GM18858 (cell line): Measurements from ENCODE around the gene BBS9.
A peak's percentile ranks its signal among the peaks of the same experiment; 100 is the strongest.

Source experiments
- ATAC-seq: cut with Tn5 transposase; IDR thresholded peaks from one replicate; pipeline ENCODE4 v1.9.1; 2021; ENCODE audit not compliant: unreplicated experiment

Gene BBS9

GRCh38 chr7:33351709-33352108 lies 222.3 kb downstream of the BBS9 start:
- no peak for ATAC-seq

GRCh38 chr7:33354201-33354600 lies 224.8 kb downstream of the BBS9 start:
- no peak for ATAC-seq

DNA sequence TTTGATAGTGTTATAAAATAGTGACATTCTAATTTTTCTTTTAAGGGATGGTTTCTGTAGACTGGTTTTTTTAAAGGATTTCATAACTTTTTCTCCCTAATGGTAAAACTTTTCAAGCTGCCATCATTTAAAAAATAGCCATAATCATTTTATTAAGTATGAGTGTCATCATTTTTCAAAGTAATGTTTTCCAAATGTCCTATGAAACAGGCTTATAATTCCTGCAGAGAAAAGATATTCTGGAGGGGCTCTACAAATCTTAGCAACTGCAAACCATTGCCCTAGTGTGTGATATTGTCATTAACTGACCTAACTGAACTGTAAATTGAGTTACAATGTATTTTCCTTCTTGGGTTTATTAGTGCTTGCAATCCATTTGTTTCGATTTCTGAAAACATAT lies 226.0 kb downstream of the BBS9 start:
- no peak for ATAC-seq

- ATAC-seq: no peak
Measured at GRCh38 chr7:33356336-33356735, 227.0 kb downstream of the BBS9 start.

- no peak for ATAC-seq
Measured at GRCh38 chr7:33357846-33358245, 228.5 kb downstream of the BBS9 start.

GRCh38 chr7:33369888-33370287 lies 240.5 kb downstream of the BBS9 start:
- no peak for ATAC-seq

DNA sequence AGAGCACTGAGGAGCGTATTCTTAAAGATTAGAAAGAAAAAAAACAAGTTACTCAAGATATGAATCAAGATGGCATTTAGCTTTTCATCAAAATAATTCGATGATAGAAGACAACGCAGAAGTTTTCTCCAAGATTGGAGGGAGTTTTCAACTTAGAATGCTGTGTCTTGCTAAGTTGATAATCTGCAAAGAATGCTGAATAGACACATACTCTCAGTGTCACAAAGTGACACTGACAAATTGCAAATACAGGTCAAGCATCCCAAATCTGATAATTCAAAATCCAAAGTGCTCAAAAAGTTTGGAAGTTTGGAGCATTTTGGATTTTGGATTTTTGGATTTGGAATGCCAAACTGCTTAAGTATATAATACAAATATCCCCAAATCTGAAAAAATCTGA lies 243.8 kb downstream of the BBS9 start:
- ATAC-seq: no peak

DNA sequence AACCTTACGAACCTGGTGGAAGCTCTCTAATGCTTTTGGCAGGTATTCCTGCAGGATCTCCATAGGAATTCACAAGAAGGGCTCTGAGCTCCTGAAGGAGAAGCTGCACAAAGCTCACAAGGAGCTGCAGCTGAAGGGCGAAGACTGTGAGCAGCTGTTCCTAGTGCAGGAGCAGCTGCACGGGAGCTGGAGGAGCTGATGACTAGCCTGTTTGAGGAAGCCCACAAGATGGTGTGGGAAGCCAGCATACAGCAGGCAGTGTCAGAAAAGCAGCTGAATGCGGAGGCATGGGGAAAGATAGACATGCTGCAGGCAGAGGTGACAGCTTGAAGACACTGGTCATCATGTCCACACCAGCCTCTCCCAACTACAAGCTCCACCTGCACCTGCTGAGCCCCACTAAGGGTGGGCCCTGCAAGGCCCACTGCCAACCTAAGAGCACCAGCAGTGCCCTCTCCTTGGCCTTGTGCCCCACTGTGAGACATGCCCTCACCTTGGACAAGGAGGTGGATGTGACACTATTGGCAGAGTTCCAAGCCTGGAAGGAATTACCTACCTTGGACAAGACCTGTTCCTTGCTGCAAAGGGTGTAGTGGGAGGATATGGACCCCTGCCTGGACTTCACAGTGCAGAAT lies 250.6 kb downstream of the BBS9 start:
- no peak for ATAC-seq

DNA sequence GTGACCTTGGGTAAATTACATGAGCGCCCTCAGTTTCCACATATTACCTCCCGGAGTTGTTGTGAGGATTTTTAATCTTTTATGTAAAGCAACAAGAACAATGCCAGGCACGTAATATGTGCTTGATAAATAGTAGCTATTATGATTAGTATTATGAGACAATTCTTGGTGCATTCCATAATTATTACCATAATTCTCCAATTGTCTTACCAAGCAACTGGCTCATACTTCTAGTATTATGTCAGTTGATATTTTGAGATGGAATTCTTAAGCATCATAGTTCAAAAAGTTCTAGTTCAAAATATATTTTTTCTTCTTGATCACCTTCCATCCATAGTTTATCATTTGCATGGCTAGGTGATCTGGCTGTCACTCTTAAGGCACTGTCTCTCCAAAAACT lies 259.0 kb downstream of the BBS9 start:
- no peak for ATAC-seq

GRCh38 chr7:33392148-33392547 lies 262.8 kb downstream of the BBS9 start:
- ATAC-seq: no peak

DNA sequence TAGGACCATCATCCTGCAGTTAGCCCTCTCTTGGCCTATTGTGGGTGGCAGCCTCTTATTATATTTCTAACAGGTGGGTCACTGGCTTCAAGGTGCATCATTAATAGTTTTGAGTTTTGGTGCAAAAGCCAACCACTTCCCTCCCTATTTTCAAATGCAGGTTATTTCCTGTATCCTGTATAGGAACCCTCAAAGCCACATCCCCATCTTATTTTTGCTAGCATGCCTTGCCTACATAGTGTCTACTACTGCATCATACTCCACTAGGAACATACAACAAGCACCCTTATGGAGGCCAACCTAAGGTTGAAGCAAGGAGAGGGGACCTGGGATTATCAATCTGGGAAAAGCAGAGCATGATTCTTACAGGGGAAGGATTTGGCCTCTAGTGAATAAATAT lies 264.4 kb downstream of the BBS9 start:
- ATAC-seq: no peak

DNA sequence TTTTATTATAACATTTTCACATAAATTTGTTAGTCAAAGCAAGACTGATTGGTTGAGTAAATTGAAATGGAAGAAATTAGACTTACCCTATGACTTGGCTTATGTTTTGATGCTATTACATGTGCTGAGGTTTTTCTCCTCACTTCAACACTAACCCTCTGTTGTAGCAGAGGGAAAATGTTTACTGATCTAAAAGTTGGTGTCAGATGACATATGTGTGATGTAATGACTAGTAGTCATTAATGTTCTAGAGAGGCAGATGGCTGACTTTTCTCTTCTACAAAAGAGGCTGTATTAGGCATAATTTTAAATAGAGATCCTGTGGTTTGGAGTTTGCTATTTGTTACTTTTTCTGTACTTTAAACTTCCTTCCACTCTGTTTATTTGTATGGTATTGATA lies 266.0 kb downstream of the BBS9 start:
- ATAC-seq: no peak

- ATAC-seq: no peak
Measured at GRCh38 chr7:33399528-33400213, 270.3 kb downstream of the BBS9 start.

- no peak for ATAC-seq
Measured at GRCh38 chr7:33400214-33400538, 270.8 kb downstream of the BBS9 start.

DNA sequence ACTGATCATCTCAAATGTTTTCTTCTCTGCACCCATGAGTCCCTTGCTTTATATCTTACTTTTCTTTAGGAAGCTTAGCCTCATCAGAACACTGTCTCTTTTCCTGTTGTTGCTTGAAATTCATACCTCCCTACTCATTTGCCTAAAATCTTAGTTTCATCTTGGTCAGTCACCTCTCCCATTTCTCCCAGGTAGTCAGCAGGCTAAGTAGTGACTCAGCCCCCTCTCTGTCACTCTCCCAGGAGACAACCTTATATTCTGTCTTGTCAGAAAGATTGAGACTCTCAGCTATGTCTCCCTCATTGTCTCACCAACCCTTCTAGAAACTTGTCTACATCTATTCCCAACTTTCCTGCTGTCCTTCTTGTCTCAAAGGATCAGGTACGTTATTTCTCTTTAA lies 280.9 kb downstream of the BBS9 start:
- ATAC-seq: no peak

DNA sequence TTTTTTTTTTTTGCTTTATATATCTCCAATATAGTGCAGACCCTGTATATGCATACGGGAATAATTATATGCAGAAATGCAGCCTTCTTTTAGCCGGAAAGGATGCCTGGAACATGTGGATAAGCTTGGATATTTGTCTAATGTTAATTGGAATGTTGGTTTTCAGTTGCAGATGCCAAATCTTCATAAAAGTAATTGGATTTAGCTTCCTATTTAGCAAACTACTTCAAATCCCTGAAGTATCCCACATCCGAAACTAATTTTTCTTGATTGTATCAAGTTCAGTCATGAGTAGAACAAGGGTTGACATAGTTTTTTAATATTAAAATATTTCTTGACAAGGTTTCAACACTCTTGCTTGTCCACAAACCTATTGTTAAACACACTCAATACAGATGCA lies 281.7 kb downstream of the BBS9 start:
- no peak for ATAC-seq

- ATAC-seq: no peak
Measured at GRCh38 chr7:33412331-33412730, 283.0 kb downstream of the BBS9 start.

DNA sequence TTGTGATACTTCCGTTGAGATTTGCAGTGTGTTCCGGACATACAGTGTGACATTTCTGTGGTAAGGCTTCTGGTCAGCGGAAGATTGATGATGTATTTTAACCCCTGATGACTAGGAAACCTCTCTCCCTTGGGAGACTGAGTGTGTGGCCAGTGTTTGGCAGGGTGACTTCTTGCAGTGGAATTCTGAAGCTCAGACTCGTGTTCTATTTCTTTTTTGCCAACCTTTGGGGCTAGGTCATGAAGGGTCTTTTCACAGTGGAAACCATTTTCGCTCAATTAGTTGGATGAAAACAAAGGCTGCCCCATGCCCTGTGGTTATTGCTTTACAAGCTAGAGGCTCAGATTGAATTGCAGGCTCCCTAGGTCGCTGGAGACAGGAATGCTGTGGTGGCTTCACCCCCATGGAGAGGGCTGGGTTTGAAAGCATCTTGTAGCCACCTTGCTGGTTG lies 288.9 kb downstream of the BBS9 start:
- ATAC-seq: no peak

DNA sequence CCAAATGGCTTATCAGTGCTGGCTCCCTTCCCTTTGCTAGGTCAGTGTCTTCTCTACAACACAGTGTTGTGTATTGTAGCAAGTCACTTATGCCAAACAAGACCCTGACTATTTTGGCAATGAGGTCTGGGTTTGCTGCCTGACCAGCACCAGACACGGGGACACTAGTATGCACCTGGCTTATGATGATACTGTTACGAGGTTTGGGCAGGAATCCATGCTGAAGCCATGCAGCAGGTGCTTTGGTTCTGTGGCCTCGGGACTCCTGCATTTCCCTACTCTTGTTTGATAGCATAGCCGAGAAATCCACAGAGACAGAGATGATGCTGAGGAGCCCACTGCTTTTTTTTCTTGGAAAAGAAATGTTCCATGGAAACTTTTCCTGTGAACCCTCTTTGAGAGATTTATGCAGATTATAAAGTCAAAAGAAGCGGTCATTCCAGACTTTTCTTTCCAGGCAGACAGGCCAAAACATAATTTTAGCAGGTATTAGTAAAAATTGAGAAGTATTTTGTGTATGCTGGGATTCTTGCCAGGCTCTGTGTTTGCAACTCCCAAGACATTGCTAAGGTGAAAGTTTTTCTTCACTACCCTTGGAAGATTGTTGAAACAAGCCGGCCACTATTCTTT lies 291.1 kb downstream of the BBS9 start:
- no peak for ATAC-seq

GRCh38 chr7:33421429-33421828 lies 292.1 kb downstream of the BBS9 start:
- ATAC-seq: no peak

- ATAC-seq: no peak
Measured at GRCh38 chr7:33422141-33422540, 292.8 kb downstream of the BBS9 start.

- ATAC-seq: peak; percentile 24
Measured at GRCh38 chr7:33422825-33423645, 293.7 kb downstream of the BBS9 start.
